Activated naive CD8-positive, alpha-beta T cell treated with anti-CD3 and anti-CD28 coated beads, Interleukin-2, amount 50 U/mL, for 16 hours (primary cell): ENCODE results near the gene DUSP23.

Experiments
- DNase-seq: peaks from one replicate; pipeline ENCODE4 v3.0.0-alpha.2; 2020; ENCODE audit warnings: low read depth, low spot score

The DUSP23 gene

DNA sequence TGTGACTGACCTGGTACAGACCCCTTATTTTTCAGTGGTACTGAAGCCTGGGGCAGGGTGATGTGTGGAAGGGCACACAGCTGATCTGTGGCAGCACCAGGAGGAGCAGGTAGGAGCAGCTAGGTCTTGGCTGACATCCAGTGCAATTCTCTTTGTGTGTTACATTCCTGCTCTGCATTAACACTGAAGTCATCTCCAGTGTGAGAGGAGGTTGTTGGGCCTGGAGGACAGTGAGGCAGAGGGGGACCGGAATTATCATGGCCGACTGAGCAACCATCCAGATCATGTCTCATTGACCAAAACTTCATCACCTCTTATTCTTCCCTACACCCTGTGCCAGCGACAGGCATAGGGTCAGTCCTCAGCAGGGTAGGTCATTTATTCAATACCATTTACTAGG is 47.4 kb downstream of the DUSP23 start:
- no peak for DNase-seq

DNA sequence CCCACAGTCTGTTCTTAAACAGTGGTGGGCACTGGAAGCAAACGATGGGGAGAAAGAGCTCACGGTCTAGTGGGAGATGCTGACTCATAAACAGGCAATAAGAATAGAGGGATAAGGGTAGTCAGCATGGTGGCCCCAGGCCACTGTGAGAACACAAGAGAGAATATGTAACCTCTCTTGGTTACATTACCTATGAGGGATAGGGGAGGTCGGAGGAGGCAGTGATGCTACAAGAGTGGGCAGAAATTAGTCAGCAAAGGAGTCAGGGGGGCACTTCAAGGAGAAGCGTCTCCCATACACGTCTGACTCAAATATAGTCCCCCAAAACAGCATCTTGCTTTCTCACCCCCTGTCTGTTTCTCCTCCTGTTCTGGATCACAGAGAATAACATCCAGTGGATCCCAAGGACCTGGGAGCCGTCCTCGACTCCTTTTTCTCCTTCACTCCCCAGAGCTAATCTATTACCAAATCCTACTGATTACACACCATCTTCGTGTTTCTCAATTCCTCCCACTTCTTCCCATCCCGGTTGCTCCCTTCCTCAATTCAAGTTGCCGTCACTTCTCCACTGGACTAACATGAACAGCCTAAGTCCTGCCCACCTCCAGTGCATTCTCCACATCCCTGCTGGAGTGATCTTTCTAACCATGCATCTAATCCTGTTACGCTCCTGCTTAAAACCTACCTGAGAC is 48.0 kb downstream of the DUSP23 start:
- no peak for DNase-seq

- DNase-seq: no peak
Measured at GRCh38 chr1:159829273-159829634, 48.5 kb downstream of the DUSP23 start.

GRCh38 chr1:159829822-159830465 is 49.2 kb downstream of the DUSP23 start:
- no peak for DNase-seq

DNA sequence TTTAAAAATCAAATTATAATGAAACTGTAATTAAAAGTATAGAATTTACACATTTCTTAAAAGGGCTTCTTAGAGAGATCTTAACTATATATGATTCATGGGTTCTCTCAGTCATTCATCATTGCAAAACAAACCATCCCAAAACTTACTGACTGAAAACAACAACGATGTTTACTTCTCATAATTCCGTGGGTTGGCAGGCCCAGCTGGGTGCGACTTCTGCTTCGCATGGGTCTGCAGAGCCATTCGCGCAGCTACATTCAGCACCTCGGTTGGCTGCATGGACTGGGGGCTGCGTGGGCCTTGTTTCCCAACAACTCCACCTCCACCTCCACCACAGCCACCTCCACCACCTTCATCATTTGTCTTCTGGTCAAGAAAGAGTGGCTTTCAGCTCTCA is 50.0 kb downstream of the DUSP23 start:
- no peak for DNase-seq

DNA sequence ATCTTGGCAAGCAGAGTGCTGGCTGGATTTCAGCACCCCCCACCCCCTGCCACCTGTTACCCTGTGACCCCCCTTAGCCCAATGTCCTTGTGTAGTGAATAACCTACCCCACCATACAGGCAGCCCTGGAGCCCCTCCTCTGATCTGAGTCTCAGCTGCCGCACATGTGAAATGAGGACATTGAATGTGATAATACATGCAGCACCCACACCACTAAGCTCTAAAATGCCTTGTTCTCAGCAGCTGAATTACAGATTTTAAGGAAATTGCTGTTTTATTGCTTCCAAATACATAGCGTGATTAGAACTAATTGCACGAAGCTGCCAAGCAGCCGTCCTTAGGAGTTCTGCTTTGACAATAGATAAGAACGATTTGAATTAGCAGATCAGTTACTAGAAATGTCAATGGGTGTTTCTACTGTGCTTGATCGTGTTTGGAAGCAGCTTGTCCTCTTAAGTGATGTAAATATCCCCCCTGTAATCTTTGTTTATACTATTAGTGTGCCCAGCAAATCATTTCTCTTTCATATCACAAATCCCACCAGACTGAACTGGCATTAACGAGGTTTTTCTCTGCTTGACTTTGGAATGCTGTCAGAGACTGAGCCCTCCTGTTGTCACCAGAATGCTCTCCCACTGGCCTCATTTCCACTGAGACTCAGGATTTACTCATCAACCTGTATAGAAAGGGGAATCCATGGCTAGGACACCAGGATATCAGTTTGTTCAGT is 50.8 kb downstream of the DUSP23 start:
- DNase-seq: no peak
